ENCODE data around the gene GPR146.

The GPR146 gene

DNA sequence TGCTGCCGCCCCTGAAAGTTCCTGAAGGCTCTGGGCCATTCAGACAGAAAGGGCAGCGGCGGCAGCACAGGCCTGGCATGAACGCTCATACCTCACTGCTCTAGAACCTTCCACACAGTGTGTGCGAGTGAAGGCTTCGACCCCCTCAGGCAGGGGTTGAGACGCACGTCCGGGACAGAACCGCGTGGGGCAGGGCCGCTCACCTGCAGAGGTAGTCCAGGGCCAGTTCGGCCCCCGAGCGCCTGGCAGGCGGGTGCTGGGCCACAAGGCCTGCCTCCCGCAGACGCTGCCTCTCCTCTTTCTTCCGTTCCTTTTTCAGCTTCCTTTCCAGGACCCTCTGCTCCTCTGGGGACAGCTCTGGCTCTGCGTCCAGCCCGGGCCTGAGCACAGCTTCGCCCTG is 34.6 kb upstream of the GPR146 start:
- Histone ChIP-seq H3F3A (ENCODE audit: insufficient read depth, low read length) (no peaks in the 10 kb centered on the region), H3K27ac (ENCODE audit: low read length) (no peak overlapping the region), H3K9me3 (replicated peaks; ENCODE audit: insufficient read depth, low read length) (no peaks in the 10 kb centered on the region), H3K27me3 (replicated peaks; ENCODE audit: insufficient read depth, low read length) (no peaks in the 10 kb centered on the region), H3K4me3 (ENCODE audit: low read length) (no peak overlapping the region), H3K4me2 (ENCODE audit: low read depth, low read length) (no peak overlapping the region), H3K36me3 (replicated peaks; ENCODE audit: insufficient read depth, low read length) (no peaks in the 10 kb centered on the region), H3K9me2 (replicated peaks; ENCODE audit: insufficient read depth, low read length) (no peaks in the 10 kb centered on the region), H3K4me1 (ENCODE audit: low read length) (no peaks in the 10 kb centered on the region), H3K79me2 (ENCODE audit: low read length) (no peaks in the 10 kb centered on the region; the same call in 1 of the 2 replicates), H3K9ac (ENCODE audit: low read length) (no peak overlapping the region), H4K20me1 (ENCODE audit: insufficient read depth, low read length) (no peaks in the 10 kb centered on the region), H2AFZ (ENCODE audit: low read length) (no peak overlapping the region)
- no peak for DNase-seq
- TF ChIP-seq, protein P1, sequence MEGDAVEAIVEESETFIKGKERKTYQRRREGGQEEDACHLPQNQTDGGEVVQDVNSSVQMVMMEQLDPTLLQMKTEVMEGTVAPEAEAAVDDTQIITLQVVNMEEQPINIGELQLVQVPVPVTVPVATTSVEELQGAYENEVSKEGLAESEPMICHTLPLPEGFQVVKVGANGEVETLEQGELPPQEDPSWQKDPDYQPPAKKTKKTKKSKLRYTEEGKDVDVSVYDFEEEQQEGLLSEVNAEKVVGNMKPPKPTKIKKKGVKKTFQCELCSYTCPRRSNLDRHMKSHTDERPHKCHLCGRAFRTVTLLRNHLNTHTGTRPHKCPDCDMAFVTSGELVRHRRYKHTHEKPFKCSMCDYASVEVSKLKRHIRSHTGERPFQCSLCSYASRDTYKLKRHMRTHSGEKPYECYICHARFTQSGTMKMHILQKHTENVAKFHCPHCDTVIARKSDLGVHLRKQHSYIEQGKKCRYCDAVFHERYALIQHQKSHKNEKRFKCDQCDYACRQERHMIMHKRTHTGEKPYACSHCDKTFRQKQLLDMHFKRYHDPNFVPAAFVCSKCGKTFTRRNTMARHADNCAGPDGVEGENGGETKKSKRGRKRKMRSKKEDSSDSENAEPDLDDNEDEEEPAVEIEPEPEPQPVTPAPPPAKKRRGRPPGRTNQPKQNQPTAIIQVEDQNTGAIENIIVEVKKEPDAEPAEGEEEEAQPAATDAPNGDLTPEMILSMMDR (IDR thresholded peaks at IDR 0.05; ENCODE audit: low read length), result no peak
- TF ChIP-seq EZH2phosphoT487 (IDR thresholded peaks at IDR 0.05; ENCODE audit: low read length) (no peak), EZH2 (optimal IDR thresholded peaks at IDR 0.05; ENCODE audit: low read depth, low read length) (no peak)

DNA sequence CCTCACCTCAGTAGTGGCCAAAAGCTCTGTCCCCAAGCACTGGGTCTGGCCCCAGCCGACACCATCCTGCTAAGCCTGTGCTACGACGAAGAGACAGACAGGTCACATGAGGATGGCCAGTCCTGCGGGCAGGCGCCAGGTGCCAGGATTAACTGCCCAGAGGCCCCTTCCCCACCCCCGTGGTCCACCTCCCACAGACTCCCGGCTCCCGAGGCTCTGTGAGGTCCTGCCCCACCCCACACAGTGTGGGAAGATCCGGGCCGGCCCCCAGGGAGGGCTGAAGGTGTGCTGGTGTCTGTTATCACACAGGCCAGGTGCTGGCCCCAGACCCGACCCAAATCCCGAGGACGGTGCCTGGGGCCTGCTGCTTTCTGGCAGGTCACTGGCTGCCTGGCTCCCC is 34.1 kb upstream of the GPR146 start:
- no peaks in the 10 kb centered on the region for H4K20me1 ChIP-seq (ENCODE audit: insufficient read depth, low read length)
- no peaks in the 10 kb centered on the region for H3K36me3 ChIP-seq (replicated peaks; ENCODE audit: insufficient read depth, low read length)
- H3K9ac ChIP-seq (ENCODE audit: low read length), result no peak overlapping the region
- H3F3A ChIP-seq (ENCODE audit: insufficient read depth, low read length), result no peaks in the 10 kb centered on the region
- no peak overlapping the region for H3K4me3 ChIP-seq (ENCODE audit: low read length)
- no peaks in the 10 kb centered on the region for H3K27me3 ChIP-seq (replicated peaks; ENCODE audit: insufficient read depth, low read length)
- no peak overlapping the region for H2AFZ ChIP-seq (ENCODE audit: low read length)
- H3K9me2 ChIP-seq (replicated peaks; ENCODE audit: insufficient read depth, low read length), result no peaks in the 10 kb centered on the region
- no peak for DNase-seq
- TF ChIP-seq, protein P1 (IDR thresholded peaks at IDR 0.05; ENCODE audit: low read length), result no peak
- TF ChIP-seq EZH2 (optimal IDR thresholded peaks at IDR 0.05; ENCODE audit: low read depth, low read length), result no peak
- no peak for TF ChIP-seq EZH2phosphoT487 (IDR thresholded peaks at IDR 0.05; ENCODE audit: low read length)
- no peaks in the 10 kb centered on the region for H3K9me3 ChIP-seq (replicated peaks; ENCODE audit: insufficient read depth, low read length)
- no peak overlapping the region for H3K4me2 ChIP-seq (ENCODE audit: low read depth, low read length)
- no peaks in the 10 kb centered on the region; the same call in 1 of the 2 replicates for H3K79me2 ChIP-seq (ENCODE audit: low read length)
- H3K4me1 ChIP-seq (ENCODE audit: low read length), result no peaks in the 10 kb centered on the region
- no peak overlapping the region for H3K27ac ChIP-seq (ENCODE audit: low read length)

DNA sequence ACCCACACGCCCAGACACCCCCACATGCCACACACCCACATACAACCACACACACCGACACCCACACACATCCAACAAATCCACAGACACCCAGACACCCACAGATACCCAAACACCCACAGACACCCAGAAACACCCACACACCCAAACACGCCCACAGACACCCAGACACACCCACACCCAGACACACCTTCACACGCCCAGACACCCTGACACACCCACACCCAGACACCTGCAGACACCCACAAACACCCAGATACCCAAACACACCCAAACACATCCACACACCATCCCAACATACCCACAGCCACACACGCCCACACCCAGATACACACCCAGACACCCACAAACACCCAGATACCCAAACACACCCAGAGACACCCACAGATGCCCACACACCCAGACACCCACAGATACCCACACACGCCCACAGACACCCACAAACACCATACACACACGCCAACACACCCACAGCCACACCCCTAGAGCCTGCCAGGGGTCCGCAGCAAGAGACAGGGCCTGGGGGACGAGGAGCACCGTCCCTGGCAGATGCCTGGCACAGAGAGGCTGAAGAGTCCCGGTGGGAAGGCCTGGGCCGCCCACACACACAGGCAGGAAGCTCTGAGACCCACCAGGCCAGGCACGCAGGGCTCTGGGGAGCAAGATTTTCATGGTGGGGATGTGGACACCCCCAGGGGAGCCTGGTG is 32.9 kb upstream of the GPR146 start:
- no peak overlapping the region for H3K4me2 ChIP-seq (ENCODE audit: low read depth, low read length)
- H3K27ac ChIP-seq (ENCODE audit: low read length), result no peak overlapping the region
- no peak overlapping the region for H2AFZ ChIP-seq (ENCODE audit: low read length)
- no peaks in the 10 kb centered on the region for H3K27me3 ChIP-seq (replicated peaks; ENCODE audit: insufficient read depth, low read length)
- no peak overlapping the region for H3K4me3 ChIP-seq (ENCODE audit: low read length)
- H3K9ac ChIP-seq (ENCODE audit: low read length), result no peak overlapping the region
- no peak for TF ChIP-seq EZH2phosphoT487 (IDR thresholded peaks at IDR 0.05; ENCODE audit: low read length)
- H3K36me3 ChIP-seq (replicated peaks; ENCODE audit: insufficient read depth, low read length), result no peaks in the 10 kb centered on the region
- no peaks in the 10 kb centered on the region for H3K9me2 ChIP-seq (replicated peaks; ENCODE audit: insufficient read depth, low read length)
- no peaks in the 10 kb centered on the region for H3K4me1 ChIP-seq (ENCODE audit: low read length)
- H3F3A ChIP-seq (ENCODE audit: insufficient read depth, low read length), result no peaks in the 10 kb centered on the region
- DNase-seq, result no peak
- no peaks in the 10 kb centered on the region for H4K20me1 ChIP-seq (ENCODE audit: insufficient read depth, low read length)
- H3K9me3 ChIP-seq (replicated peaks; ENCODE audit: insufficient read depth, low read length), result no peaks in the 10 kb centered on the region
- H3K79me2 ChIP-seq (ENCODE audit: low read length), result no peaks in the 10 kb centered on the region; the same call in 1 of the 2 replicates

DNA sequence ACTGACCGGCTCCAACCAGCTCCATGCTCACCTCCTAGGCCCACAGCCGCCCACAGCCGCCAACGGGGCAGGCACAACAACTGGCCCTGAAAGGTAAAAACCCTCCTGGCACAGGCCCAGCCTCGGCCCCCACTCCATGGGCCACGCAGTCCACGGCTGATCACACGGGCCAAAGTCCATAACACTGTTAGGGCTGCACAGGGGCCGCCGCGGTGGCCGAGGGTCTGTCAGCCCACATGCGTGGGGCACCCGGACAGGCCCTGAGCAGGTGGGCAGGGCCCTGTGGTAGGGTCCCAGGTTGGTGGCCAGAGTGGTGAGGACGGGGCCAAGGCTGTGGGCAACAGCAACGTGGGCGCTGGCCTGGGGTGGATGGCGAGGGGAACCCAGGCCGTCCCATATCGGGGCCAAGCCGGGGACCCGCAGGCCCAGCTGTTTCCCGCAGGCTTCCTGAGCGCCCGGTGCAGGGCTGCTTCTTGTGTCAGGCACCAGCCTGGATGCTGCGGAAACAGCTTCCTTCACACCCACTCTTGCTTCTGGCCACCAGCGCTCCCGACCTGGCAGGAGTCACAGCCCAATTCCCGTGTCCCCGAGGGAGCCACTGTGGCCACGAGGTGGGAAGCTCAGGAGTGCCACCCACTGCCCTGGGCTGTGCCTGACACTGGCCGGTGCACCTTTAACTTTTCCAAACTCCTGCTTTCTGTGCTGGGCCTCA is 32.2 kb upstream of the GPR146 start:
- Histone ChIP-seq H3K4me1 (ENCODE audit: low read length) (no peaks in the 10 kb centered on the region), H3K79me2 (ENCODE audit: low read length) (no peaks in the 10 kb centered on the region; the same call in 1 of the 2 replicates), H3F3A (ENCODE audit: insufficient read depth, low read length) (no peaks in the 10 kb centered on the region), H3K9ac (ENCODE audit: low read length) (no peak overlapping the region), H3K9me2 (replicated peaks; ENCODE audit: insufficient read depth, low read length) (no peaks in the 10 kb centered on the region), H3K27ac (ENCODE audit: low read length) (no peak overlapping the region), H3K36me3 (replicated peaks; ENCODE audit: insufficient read depth, low read length) (no peaks in the 10 kb centered on the region), H3K27me3 (replicated peaks; ENCODE audit: insufficient read depth, low read length) (no peaks in the 10 kb centered on the region), H2AFZ (ENCODE audit: low read length) (no peak overlapping the region), H3K9me3 (replicated peaks; ENCODE audit: insufficient read depth, low read length) (no peaks in the 10 kb centered on the region), H4K20me1 (ENCODE audit: insufficient read depth, low read length) (no peaks in the 10 kb centered on the region), H3K4me3 (ENCODE audit: low read length) (no peak overlapping the region), H3K4me2 (ENCODE audit: low read depth, low read length) (no peak overlapping the region)
- no peak for DNase-seq
- no peak for TF ChIP-seq EZH2phosphoT487 (IDR thresholded peaks at IDR 0.05; ENCODE audit: low read length)
- TF ChIP-seq EZH2 (optimal IDR thresholded peaks at IDR 0.05; ENCODE audit: low read depth, low read length), result no peak
- TF ChIP-seq, protein P1 (IDR thresholded peaks at IDR 0.05; ENCODE audit: low read length), result no peak

Measured in MM.1S (cell line).